H9 (cell line): ENCODE results near the gene WDPCP. TPM values are rescaled to one million over a fixed set of nuclear protein-coding genes. Genes with fewer than 3 reads are reported as not detected.
"Not testable (repeated sequence)": the region's sequence is repeated elsewhere in the genome, so short reads cannot be mapped to it uniquely, and the experiment has no call there.

Experiments
- DNase-seq: peaks from one replicate; pipeline ENCODE4 v3.0.0-alpha.2; 2017
- H2AFZ ChIP-seq: one replicate; pipeline ENCODE4 v1.6.1; 2013; ENCODE audit warnings: mild to moderate bottlenecking, low read length, control low read depth, moderate library complexity
- H2AK5ac ChIP-seq: 2 replicates; pipeline ENCODE4 v1.6.1; 2013; ENCODE audit warnings: low read length, control low read depth, mixed read lengths; ENCODE audit not compliant: insufficient read length
- H2BK120ac ChIP-seq: one replicate; pipeline ENCODE4 v1.6.1; 2013; ENCODE audit warnings: low read depth, mild to moderate bottlenecking, low read length, control low read depth, inconsistent platforms; ENCODE audit not compliant: poor library complexity, severe bottlenecking
- H2BK12ac ChIP-seq: 2 replicates; pipeline ENCODE4 v1.6.1; 2013; ENCODE audit warnings: low read length, control low read depth, mixed read lengths, low read depth; ENCODE audit not compliant: insufficient read length
- H2BK15ac ChIP-seq: 2 replicates; pipeline ENCODE4 v1.6.1; 2013; ENCODE audit warnings: low read depth, low read length, control low read depth
- H2BK20ac ChIP-seq: one replicate; pipeline ENCODE4 v1.6.1; 2013; ENCODE audit warnings: low read depth, mild to moderate bottlenecking, low read length, control low read depth, inconsistent platforms; ENCODE audit not compliant: poor library complexity, severe bottlenecking
- H2BK5ac ChIP-seq: 2 replicates; pipeline ENCODE4 v1.6.1; 2013; ENCODE audit warnings: low read length, control low read depth, mixed read lengths; ENCODE audit not compliant: insufficient read length
- H3K14ac ChIP-seq: 2 replicates; pipeline ENCODE4 v1.6.1; 2013; ENCODE audit warnings: low read length, control low read depth; ENCODE audit not compliant: insufficient read depth
- H3K18ac ChIP-seq: 2 replicates; pipeline ENCODE4 v1.6.1; 2013; ENCODE audit warnings: low read depth, mild to moderate bottlenecking, mixed read lengths, low read length, control low read depth; ENCODE audit not compliant: insufficient read length
- H3K23ac ChIP-seq: 2 replicates; pipeline ENCODE4 v1.6.1; 2013; ENCODE audit warnings: low read length, control low read depth, mixed read lengths, low read depth; ENCODE audit not compliant: insufficient read length
- H3K23me2 ChIP-seq: 2 replicates; pipeline ENCODE4 v1.6.1; 2013; ENCODE audit warnings: low read depth, mild to moderate bottlenecking, mixed read lengths, low read length, control low read depth; ENCODE audit not compliant: insufficient read length, poor library complexity, severe bottlenecking
- H3K27ac ChIP-seq: 2 replicates; pipeline ENCODE4 v1.5.1; 2013; ENCODE audit warnings: low read length, control low read depth, mixed read lengths, low read depth; ENCODE audit not compliant: insufficient read length
- H3K27me3 ChIP-seq: 2 replicates; pipeline ENCODE4 v1.6.1; 2013; ENCODE audit warnings: low read length, control low read depth, inconsistent platforms; ENCODE audit not compliant: insufficient read depth
- H3K4ac ChIP-seq: 2 replicates; pipeline ENCODE4 v1.6.1; 2013; ENCODE audit warnings: low read depth, mild to moderate bottlenecking, control low read depth, inconsistent platforms, low read length, moderate library complexity
- H3K4me1 ChIP-seq: 2 replicates; pipeline ENCODE4 v1.6.1; 2013; ENCODE audit warnings: low read length, control low read depth, inconsistent platforms; ENCODE audit not compliant: insufficient read depth
- H3K4me2 ChIP-seq: 2 replicates; pipeline ENCODE4 v1.6.1; 2013; ENCODE audit warnings: low read length, control low read depth, mixed read lengths; ENCODE audit not compliant: insufficient read length, insufficient read depth
- H3K56ac ChIP-seq: 2 replicates; pipeline ENCODE4 v1.6.1; 2013; ENCODE audit warnings: low read depth, mild to moderate bottlenecking, mixed read lengths, low read length, control low read depth; ENCODE audit not compliant: insufficient read length
- H3K79me1 ChIP-seq: 2 replicates; pipeline ENCODE4 v1.6.1; 2013; ENCODE audit warnings: low read depth, mild to moderate bottlenecking, moderate library complexity, low read length, control low read depth, inconsistent platforms; ENCODE audit not compliant: insufficient read depth, poor library complexity, severe bottlenecking
- H3K79me2 ChIP-seq: 2 replicates; pipeline ENCODE4 v1.6.1; 2013; ENCODE audit warnings: low read length, control low read depth, inconsistent platforms; ENCODE audit not compliant: insufficient read depth
- H3K9ac ChIP-seq: 2 replicates; pipeline ENCODE4 v1.6.1; 2013; ENCODE audit warnings: low read length, control low read depth, mixed read lengths; ENCODE audit not compliant: insufficient read length; ENCODE audit errors: extremely low read depth
- H3K9me3 ChIP-seq: one replicate; pipeline ENCODE4 v1.6.1; 2013; ENCODE audit warnings: low read depth, low read length, inconsistent platforms; ENCODE audit not compliant: control insufficient read depth
- H3T11ph ChIP-seq: one replicate; pipeline ENCODE4 v1.6.1; 2013; ENCODE audit warnings: mild to moderate bottlenecking, low read length, control low read depth, inconsistent platforms
- H4K20me1 ChIP-seq: one replicate; pipeline ENCODE4 v1.6.1; 2013; ENCODE audit not compliant: control insufficient read depth, insufficient read length, insufficient read depth
- H4K5ac ChIP-seq: 2 replicates; pipeline ENCODE4 v1.6.1; 2013; ENCODE audit warnings: low read depth, mild to moderate bottlenecking, mixed read lengths, low read length, control low read depth; ENCODE audit not compliant: insufficient read length
- H4K8ac ChIP-seq: replicated peaks from 2 replicates; pipeline ENCODE4 v1.6.1; 2013; ENCODE audit warnings: low read length, control low read depth, mixed read lengths, low read depth; ENCODE audit not compliant: insufficient read length
- H4K91ac ChIP-seq: 2 replicates; pipeline ENCODE4 v1.6.1; 2013; ENCODE audit warnings: low read depth, mild to moderate bottlenecking, moderate library complexity, mixed read lengths, low read length, control low read depth; ENCODE audit not compliant: insufficient read length
- H3K27ac Mint-ChIP-seq, 3 experiments: 2 replicates in 2 of 3; 3 replicates in 1 of 3; pipeline ENCODE4 v1.8.0; 2020 to 2021; ENCODE audit warnings: mixed read lengths in 3 of 3, mild to moderate bottlenecking in 1 of 3, moderate library complexity in 1 of 3
- H3K27me3 Mint-ChIP-seq: 2 replicates; pipeline ENCODE4 v1.8.0; 2021; ENCODE audit warnings: low read depth, mild to moderate bottlenecking, moderate library complexity, mixed read lengths
- H3K36me3 Mint-ChIP-seq, 3 experiments: 2 replicates in 2 of 3; 3 replicates in 1 of 3; pipeline ENCODE4 v1.8.0; 2020 to 2021; ENCODE audit warnings: low read depth in 3 of 3, mixed read lengths in 3 of 3; ENCODE audit not compliant: insufficient read depth in 1 of 3
- H3K4me1 Mint-ChIP-seq, 2 experiments: 2 replicates each; pipeline ENCODE4 v1.8.0; 2020; ENCODE audit warnings: mixed read lengths in 2 of 2
- H3K4me3 Mint-ChIP-seq, 2 experiments: 2 replicates in 1 of 2; 3 replicates in 1 of 2; pipeline ENCODE4 v1.8.0; 2020 to 2021; ENCODE audit warnings: mild to moderate bottlenecking in 2 of 2, mixed read lengths in 2 of 2, moderate library complexity in 1 of 2
- H3K9me3 Mint-ChIP-seq, 2 experiments: 2 replicates in 1 of 2; 3 replicates in 1 of 2; pipeline ENCODE4 v1.8.0; 2020; ENCODE audit warnings: mild to moderate bottlenecking in 2 of 2, mixed read lengths in 2 of 2, moderate library complexity in 1 of 2
- CTCF ChIP-seq: fragments of 200-600 bp; sonication (generic); conservative IDR thresholded peaks from 3 replicates; pipeline ENCODE4 v1.8.0; 2021; ENCODE audit warnings: antibody characterized with exemption, mild to moderate bottlenecking
- WGBS: extraction: QIAGEN DNeasy Blood & Tissue Kit; methylation state at CpG from one replicate; pipeline ENCODE4 v1.1.7; 2013; ENCODE audit warnings: missing lambda C conversion rate, low lambda C conversion rate, mixed read lengths; ENCODE audit not compliant: insufficient read length; ENCODE audit errors: extremely low coverage; 5-methylcytosine and 5-hydroxymethylcytosine counted together
- total RNA-seq: library from RNA; stranded (reverse); gene quantifications from 2 replicates; pipeline ENCODE4 v1.2.1, GENCODE V29; 2021

The WDPCP gene
- total RNA-seq, 1 experiment from 2014 or later, result 22.4 TPM

- H3K4ac ChIP-seq, result no peak overlapping the region
- H3K9me3 ChIP-seq, result no peaks in the 10 kb centered on the region
- no peak overlapping the region for H3K14ac ChIP-seq
- H3K56ac ChIP-seq, result no peak overlapping the region
- H3K79me1 ChIP-seq, result no peaks in the 10 kb centered on the region
- H3K23me2 ChIP-seq, result no peaks in the 10 kb centered on the region
- no peak overlapping the region for H4K91ac ChIP-seq
- H2BK15ac ChIP-seq, result no peak overlapping the region
- no peak overlapping the region for H3T11ph ChIP-seq
- Mint-ChIP-seq H3K4me3 (no peak overlapping the region), H3K27me3 (no peaks in the 10 kb centered on the region), H3K9me3 (peaks cover 19 to 28% of the 10 kb centered on the region in 2 experiments), H3K27ac (no peak overlapping the region), H3K4me1 (no peaks in the 10 kb centered on the region), H3K36me3 (peaks cover 11 to 34% (median 19%) of the 10 kb centered on the region in 3 experiments)
- H2AFZ ChIP-seq, result no peak overlapping the region
- no peak overlapping the region for H2BK120ac ChIP-seq
- H3K4me2 ChIP-seq, result no peak overlapping the region
- no peak for TF ChIP-seq CTCF
- no peak overlapping the region for H3K18ac ChIP-seq
- no peaks in the 10 kb centered on the region for H3K27me3 ChIP-seq
- H2BK5ac ChIP-seq, result no peak overlapping the region
- H2BK12ac ChIP-seq, result no peak overlapping the region
- H3K79me2 ChIP-seq, result no peaks in the 10 kb centered on the region
- H3K4me1 ChIP-seq, result no peaks in the 10 kb centered on the region
- no peak overlapping the region for H4K5ac ChIP-seq
- no peak overlapping the region for H3K27ac ChIP-seq
- no peak for DNase-seq
- no peak overlapping the region for H2AK5ac ChIP-seq
- no peak overlapping the region for H3K23ac ChIP-seq
- H4K20me1 ChIP-seq, result no peaks in the 10 kb centered on the region
- WGBS, result no CpG with 5 or more reads among the region's 1 CpG
- H2BK20ac ChIP-seq, result no peak overlapping the region
- no peak overlapping the region for H4K8ac ChIP-seq
- no peak overlapping the region for H3K9ac ChIP-seq
Observed at GRCh38 chr2:63287956-63288355, 300.3 kb downstream of the WDPCP start.

GRCh38 chr2:63286520-63286919 lies 301.8 kb downstream of the WDPCP start:
- peaks cover 21 to 27% of the 10 kb centered on the region in 2 experiments for H3K9me3 Mint-ChIP-seq
- H2BK120ac ChIP-seq, H3K9me3 ChIP-seq, H3K14ac ChIP-seq, H3K27me3 ChIP-seq, H3K79me1 ChIP-seq, H3K27ac ChIP-seq, H3K56ac ChIP-seq, H3K27me3 Mint-ChIP-seq, H2BK5ac ChIP-seq, H4K5ac ChIP-seq, H2AK5ac ChIP-seq, H3K23me2 ChIP-seq, H4K20me1 ChIP-seq, H4K8ac ChIP-seq, DNase-seq, H3K27ac Mint-ChIP-seq, H3K79me2 ChIP-seq, H3K9ac ChIP-seq, H2BK15ac ChIP-seq, H2BK12ac ChIP-seq, H3K4me1 ChIP-seq, H3K23ac ChIP-seq, H4K91ac ChIP-seq, H2BK20ac ChIP-seq, H2AFZ ChIP-seq, H3K4ac ChIP-seq, H3K4me2 ChIP-seq, H3K4me1 Mint-ChIP-seq, H3T11ph ChIP-seq, H3K18ac ChIP-seq, H3K4me3 Mint-ChIP-seq: not testable (repeated sequence)
- peaks cover 13 to 36% (median 17%) of the 10 kb centered on the region in 3 experiments for H3K36me3 Mint-ChIP-seq
- WGBS, result no CpG with 5 or more reads among the region's 4 CpGs
